Epithelial cell of proximal tubule (primary cell): Measurements from ENCODE around the gene CD93. TPM values are rescaled to one million over a fixed set of nuclear protein-coding genes. Genes with fewer than 3 reads are reported as not detected.

Source experiments
- DNase-seq: peaks from one replicate; pipeline ENCODE4 v3.0.0-alpha.2; 2011; ENCODE audit warnings: low read depth
- H3K4me3 ChIP-seq: 2 replicates; pipeline ENCODE4 v1.5.1; 2011; ENCODE audit warnings: low read depth, mild to moderate bottlenecking, low read length
- CTCF ChIP-seq: conservative IDR thresholded peaks from 2 replicates; pipeline ENCODE4 v1.5.1; 2012; ENCODE audit warnings: low read depth, mild to moderate bottlenecking, low read length
- total RNA-seq: library from RNA; depleted of rRNA; stranded (reverse); fragments of >200 nt; gene quantifications from 2 replicates; pipeline ENCODE4 v1.2.3, GENCODE V29; 2015

Gene CD93
- total RNA-seq, 1 donor from 2014 or later: 0.06 TPM

GRCh38 chr20:23120261-23120660 lies 34.1 kb upstream of the CD93 start:
- DNase-seq: no peak
- H3K4me3 ChIP-seq: no peak overlapping the region
- TF ChIP-seq CTCF: no peak

GRCh38 chr20:23119456-23120216 lies 33.5 kb upstream of the CD93 start:
- H3K4me3 ChIP-seq: no peak overlapping the region
- TF ChIP-seq CTCF: no peak
- DNase-seq: no peak

GRCh38 chr20:23118766-23119165 lies 32.6 kb upstream of the CD93 start:
- DNase-seq: no peak
- no peak for TF ChIP-seq CTCF

GRCh38 chr20:23118144-23118543 lies 32.0 kb upstream of the CD93 start:
- no peak overlapping the region for H3K4me3 ChIP-seq
- no peak for TF ChIP-seq CTCF
- DNase-seq: no peak

More at GRCh38 chr20:23118766-23119165, 32.6 kb upstream of the CD93 start:
- H3K4me3 ChIP-seq: no peak overlapping the region

GRCh38 chr20:23117738-23118137 lies 31.6 kb upstream of the CD93 start:
- no peak overlapping the region for H3K4me3 ChIP-seq
- DNase-seq: no peak
- no peak for TF ChIP-seq CTCF

GRCh38 chr20:23116311-23117089 lies 30.4 kb upstream of the CD93 start:
- TF ChIP-seq CTCF: no peak
- DNase-seq: no peak
- no peak overlapping the region for H3K4me3 ChIP-seq
